SKM-1 treated with dmso at 0.1 percent for 144 hours (cell line): ENCODE results near the gene NVL.
"Not testable (repeated sequence)": the region's sequence is repeated elsewhere in the genome, so short reads cannot be mapped to it uniquely, and the experiment has no call there.

Source experiments
- DNase-seq: peaks from one replicate; lab custom pipeline; 2025; ENCODE audit not compliant: unreplicated experiment; lab: John Stamatoyannopoulos, UW

NVL gene

GRCh38 chr1:224237119-224237881, 92.7 kb downstream of the NVL start:
- no peak for DNase-seq

GRCh38 chr1:224235813-224236493, 94.0 kb downstream of the NVL start:
- DNase-seq: no peak

- DNase-seq: no peak
These were observed 96.0 kb downstream of the NVL start for GRCh38 chr1:224234017-224234416.

- no peak for DNase-seq
These were observed 103.0 kb downstream of the NVL start for GRCh38 chr1:224226849-224227502.

GRCh38 chr1:224223819-224224714, 105.9 kb downstream of the NVL start:
- no peak for DNase-seq

GRCh38 chr1:224219612-224220059, 110.3 kb downstream of the NVL start:
- DNase-seq: no peak

- DNase-seq: no peak
These were observed 110.9 kb downstream of the NVL start for GRCh38 chr1:224219011-224219611.

- no peak for DNase-seq
These were observed 112.0 kb downstream of the NVL start for GRCh38 chr1:224217655-224218623.

GRCh38 chr1:224216382-224216781, 113.6 kb downstream of the NVL start:
- no peak for DNase-seq

GRCh38 chr1:224213438-224214119, 116.4 kb downstream of the NVL start:
- DNase-seq: peak; percentile 35

GRCh38 chr1:224212618-224213061, 117.3 kb downstream of the NVL start:
- no peak for DNase-seq

GRCh38 chr1:224211206-224211962, 118.6 kb downstream of the NVL start:
- DNase-seq: no peak

GRCh38 chr1:224205931-224206538, 123.9 kb downstream of the NVL start:
- not testable (repeated sequence) for DNase-seq

GRCh38 chr1:224205438-224205840, 124.5 kb downstream of the NVL start:
- peak; percentile 51 for DNase-seq

- DNase-seq: peak; percentile 85
These were observed 126.5 kb downstream of the NVL start for GRCh38 chr1:224203243-224204016.

- DNase-seq: no peak
These were observed 128.1 kb downstream of the NVL start for GRCh38 chr1:224201853-224202252.

GRCh38 chr1:224201383-224201782, 128.6 kb downstream of the NVL start:
- DNase-seq: no peak
